ENCODE data around the gene RPIA.

GRCh38 chr2:88687384-88687783, 4.1 kb upstream of the RPIA start:
- TF ChIP-seq CTCF (IDR thresholded peaks at IDR 0.05; ENCODE audit: low read depth, low read length) (no peak), EZH2phosphoT487 (IDR thresholded peaks at IDR 0.05; ENCODE audit: low read depth) (no peak)

Data from OCI-LY3 (cell line).